Uterus (tissue), 4 donors: ENCODE measurements around the gene GBP6. TPM values are rescaled to one million over a fixed set of nuclear protein-coding genes. Genes with fewer than 3 reads are reported as not detected.
"Not testable (repeated sequence)": the region's sequence is repeated elsewhere in the genome, so short reads cannot be mapped to it uniquely, and the experiment has no call there.

ENCODE experiments used
- DNase-seq, 2 donors: peaks; one replicate each; pipeline ENCODE4 v3.0.0-alpha.2; 2019 to 2020
- H3K27ac ChIP-seq, 2 donors: fragments of 200-600 bp; sonication (generic); 1 replicate in 1 of 2; 2 replicates in 1 of 2; pipeline ENCODE4 v1.5.1; 2016 to 2018
- H3K27me3 ChIP-seq, 2 donors: fragments of 200-600 bp; sonication (generic); one replicate each; pipeline ENCODE4 v1.5.1; 2018 to 2019; ENCODE audit warnings: control low read depth in 1 of 2
- H3K36me3 ChIP-seq, 2 donors: fragments of 200-600 bp; sonication (generic); one replicate each; pipeline ENCODE4 v1.5.1; 2019; ENCODE audit warnings: control low read depth in 1 of 2
- H3K4me1 ChIP-seq, 2 donors: fragments of 200-600 bp; sonication (generic); one replicate each; pipeline ENCODE4 v1.5.1; 2018 to 2019; ENCODE audit warnings: control low read depth in 1 of 2
- H3K4me3 ChIP-seq, 2 donors: fragments of 200-600 bp; sonication (generic); 1 replicate in 1 of 2; 2 replicates in 1 of 2; pipeline ENCODE4 v1.5.1; 2018 to 2019; ENCODE audit warnings: mild to moderate bottlenecking in 1 of 2
- H3K9me3 ChIP-seq, 2 donors: fragments of 200-600 bp; sonication (generic); one replicate each; pipeline ENCODE4 v1.5.1; 2019; ENCODE audit warnings: control low read depth in 1 of 2
- CTCF ChIP-seq, 4 experiments: fragments of 200-600 bp in 2 of 4; fragments of 450-650 bp in 2 of 4; sonication (generic) in 2 of 4; IDR thresholded peaks; one replicate each; pipeline ENCODE4 v1.5.1; 2016 to 2019; ENCODE audit warnings: antibody characterized with exemption in 4 of 4, mild to moderate bottlenecking in 2 of 4, moderate library complexity in 1 of 4
- POLR2A ChIP-seq, 2 donors: fragments of 450-650 bp; IDR thresholded peaks; one replicate each; pipeline ENCODE4 v1.6.1; 2016; ENCODE audit warnings: antibody characterized with exemption in 2 of 2, mild to moderate bottlenecking in 1 of 2, moderate library complexity in 1 of 2
- intact Hi-C: fragments of 100-400 bp; cut with DNase I; formaldehyde crosslinking; loops from one replicate; pipeline ENCODE4 v1.15.1; 2023; ENCODE audit warnings: low total_unique reads
- total RNA-seq, 4 donors: library from RNA; depleted of rRNA in 3 of 4; stranded (reverse); fragments of >200 nt in 3 of 4; gene quantifications; one replicate each; pipeline versions ENCODE4 v1.1.0 to v1.2.4, GENCODE V29; 2014 to 2023
- donor health status: DM: yes; HTN: yes; CAD: no.

Gene GBP6
- total RNA-seq, 4 donors from 2014 or later = not detected

- intact Hi-C loops = no loop called here
- no peak for DNase-seq
- H3K9me3 ChIP-seq = no peaks in the 10 kb centered on the region
Measured at GRCh38 chr1:89367221-89367620, 3.4 kb downstream of the GBP6 start.

GRCh38 chr1:89369331-89369730 lies 5.5 kb downstream of the GBP6 start:
- intact Hi-C loops = no loop called here
- no peak for TF ChIP-seq POLR2A (IDR thresholded peaks at IDR 0.05)
- H3K4me3 ChIP-seq = no peak overlapping the region
- H3K27me3 ChIP-seq = no peaks in the 10 kb centered on the region
- DNase-seq = no peak
- no peaks in the 10 kb centered on the region for H3K4me1 ChIP-seq
- no peak overlapping the region for H3K27ac ChIP-seq
- H3K9me3 ChIP-seq = no peaks in the 10 kb centered on the region
- no peaks in the 10 kb centered on the region for H3K36me3 ChIP-seq

More at GRCh38 chr1:89367221-89367620, 3.4 kb downstream of the GBP6 start:
- Histone ChIP-seq H3K36me3 (no peaks in the 10 kb centered on the region), H3K27me3 (no peaks in the 10 kb centered on the region), H3K4me3 (no peak overlapping the region), H3K4me1 (no peaks in the 10 kb centered on the region), H3K27ac (no peak overlapping the region)
- TF ChIP-seq POLR2A (IDR thresholded peaks at IDR 0.05) (no peak), CTCF (IDR thresholded peaks at IDR 0.05) (no peak)

- H3K4me3 ChIP-seq, intact Hi-C loops, H3K4me1 ChIP-seq, H3K36me3 ChIP-seq, H3K9me3 ChIP-seq, H3K27ac ChIP-seq, H3K27me3 ChIP-seq, DNase-seq: not testable (repeated sequence)
Measured at GRCh38 chr1:89373810-89374209, 10.0 kb downstream of the GBP6 start.

DNA sequence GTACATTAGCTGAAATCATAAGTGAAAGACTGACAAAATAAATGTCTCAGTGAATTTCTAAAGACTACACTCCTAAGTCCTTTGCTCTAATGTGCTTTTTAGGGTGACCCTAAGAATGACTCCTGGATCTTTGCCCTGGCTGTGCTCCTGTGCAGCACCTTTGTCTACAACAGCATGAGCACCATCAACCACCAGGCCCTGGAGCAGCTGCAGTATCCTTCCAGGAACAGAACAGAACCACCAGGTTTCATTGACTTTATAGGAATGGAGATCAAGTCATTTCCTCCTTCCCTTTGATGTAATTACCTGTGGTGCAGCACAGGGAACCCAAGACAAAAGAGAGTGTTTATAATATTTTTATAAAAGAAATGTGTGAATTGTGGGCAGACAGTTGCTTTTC lies 14.1 kb downstream of the GBP6 start:
- no peaks in the 10 kb centered on the region for H3K4me1 ChIP-seq
- intact Hi-C loops = no loop called here
- no peak overlapping the region for H3K4me3 ChIP-seq
- no peak overlapping the region for H3K27ac ChIP-seq
- no peaks in the 10 kb centered on the region for H3K36me3 ChIP-seq
- no peaks in the 10 kb centered on the region for H3K9me3 ChIP-seq
- no peak for DNase-seq
- no peaks in the 10 kb centered on the region for H3K27me3 ChIP-seq
- TF ChIP-seq CTCF (IDR thresholded peaks at IDR 0.05) = no peak
- no peak for TF ChIP-seq POLR2A (IDR thresholded peaks at IDR 0.05)

GRCh38 chr1:89381618-89382017 lies 17.8 kb downstream of the GBP6 start:
- TF ChIP-seq POLR2A (IDR thresholded peaks at IDR 0.05) (no peak), CTCF (IDR thresholded peaks at IDR 0.05) (no peak)
- Histone ChIP-seq H3K36me3 (no peaks in the 10 kb centered on the region), H3K4me1 (no peaks in the 10 kb centered on the region), H3K27me3 (no peaks in the 10 kb centered on the region), H3K4me3 (no peak overlapping the region), H3K9me3 (no peaks in the 10 kb centered on the region), H3K27ac (no peak overlapping the region)
- intact Hi-C loops = no loop called here
- DNase-seq = no peak

DNA sequence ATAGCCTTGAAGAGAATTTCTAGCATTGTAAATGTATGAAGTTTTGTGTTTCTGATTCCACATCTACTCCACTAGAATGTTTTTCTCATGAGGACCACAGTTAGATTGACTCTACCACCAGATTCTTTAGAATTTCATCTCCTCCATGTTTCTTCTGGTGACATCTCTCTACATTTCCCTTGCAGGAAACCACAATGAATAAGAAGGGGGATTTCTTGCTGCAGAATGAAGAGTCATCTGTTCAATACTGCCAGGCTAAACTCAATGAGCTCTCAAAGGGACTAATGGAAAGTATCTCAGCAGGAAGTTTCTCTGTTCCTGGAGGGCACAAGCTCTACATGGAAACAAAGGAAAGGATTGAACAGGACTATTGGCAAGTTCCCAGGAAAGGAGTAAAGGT lies 18.6 kb downstream of the GBP6 start:
- TF ChIP-seq POLR2A (IDR thresholded peaks at IDR 0.05) = no peak
- TF ChIP-seq CTCF (IDR thresholded peaks at IDR 0.05) = no peak
- Histone ChIP-seq H3K27me3 (no peaks in the 10 kb centered on the region), H3K4me3 (no peak overlapping the region), H3K36me3 (no peaks in the 10 kb centered on the region), H3K27ac (no peak overlapping the region), H3K4me1 (no peaks in the 10 kb centered on the region), H3K9me3 (no peaks in the 10 kb centered on the region)
- no peak for DNase-seq
- intact Hi-C loops = no loop called here
